WTC11 (cell line): Measurements from ENCODE around the gene BMPR1B. TPM values are rescaled to one million over a fixed set of nuclear protein-coding genes. Genes with fewer than 3 reads are reported as not detected.

ENCODE experiments used
- ATAC-seq: fragments of 200-7000 bp; cut with Tn5 transposase; 2 replicates; pipeline ENCODE4 v1.10.0; 2021; ENCODE audit warnings: mild to moderate bottlenecking, moderate library complexity
- CTCF ChIA-PET: fragments of 300-600 bp; sonication (Branson Sonifier 250); formaldehyde crosslinking; loops from one replicate; lab custom pipeline; 2021; ENCODE audit warnings: antibody characterized with exemption; lab: Charles Lee
- POLR2A ChIA-PET: fragments of 350-600 bp; sonication (Branson Sonifier 250); formaldehyde crosslinking; loops from one replicate; lab custom pipeline; 2021; ENCODE audit warnings: antibody characterized with exemption; lab: Charles Lee
- DNase-seq: peaks from one replicate; pipeline ENCODE4 v3.0.0; 2021; ENCODE audit warnings: low spot score
- H3K27ac Mint-ChIP-seq: 2 replicates; pipeline ENCODE4 v1.8.0; 2021; ENCODE audit warnings: mixed read lengths
- H3K27me3 Mint-ChIP-seq: 2 replicates; pipeline ENCODE4 v1.8.0; 2021; ENCODE audit warnings: low read depth, mild to moderate bottlenecking, moderate library complexity, mixed read lengths
- H3K36me3 Mint-ChIP-seq: 2 replicates; pipeline ENCODE4 v1.8.0; 2021; ENCODE audit warnings: mixed read lengths
- H3K4me1 Mint-ChIP-seq: 2 replicates; pipeline ENCODE4 v1.8.0; 2022; ENCODE audit warnings: mixed read lengths
- H3K4me3 Mint-ChIP-seq: 2 replicates; pipeline ENCODE4 v1.8.0; 2021; ENCODE audit warnings: mild to moderate bottlenecking, moderate library complexity, mixed read lengths
- H3K9me3 Mint-ChIP-seq: 2 replicates; pipeline ENCODE4 v1.8.0; 2021; ENCODE audit warnings: mixed read lengths
- ATF1 ChIP-seq: sonication (generic); formaldehyde crosslinking; IDR thresholded peaks from 2 replicates; pipeline ENCODE4 v1.8.1; 2023; ENCODE audit warnings: mild to moderate bottlenecking, moderate library complexity, missing genetic modification reagents
- ATF2 ChIP-seq: sonication (generic); formaldehyde crosslinking; IDR thresholded peaks from 2 replicates; pipeline ENCODE4 v1.8.1; 2022; ENCODE audit warnings: low read depth, missing genetic modification reagents, borderline replicate concordance
- CBFB ChIP-seq: sonication (generic); formaldehyde crosslinking; IDR thresholded peaks from 2 replicates; pipeline ENCODE4 v1.8.1; 2022; ENCODE audit warnings: mild to moderate bottlenecking, low read depth, missing genetic modification reagents
- E2F5 ChIP-seq: sonication (generic); formaldehyde crosslinking; IDR thresholded peaks from 2 replicates; pipeline ENCODE4 v1.8.1; 2022; ENCODE audit warnings: mild to moderate bottlenecking, moderate library complexity, missing genetic modification reagents
- JUN ChIP-seq: sonication (generic); formaldehyde crosslinking; IDR thresholded peaks from 2 replicates; pipeline ENCODE4 v1.8.0; 2023; ENCODE audit warnings: mild to moderate bottlenecking, missing genetic modification reagents
- KAT7 ChIP-seq: sonication (generic); formaldehyde crosslinking; IDR thresholded peaks from 2 replicates; pipeline ENCODE4 v1.8.1; 2023; ENCODE audit warnings: missing genetic modification reagents, mild to moderate bottlenecking, borderline replicate concordance
- MLX ChIP-seq: sonication (generic); formaldehyde crosslinking; IDR thresholded peaks from 2 replicates; pipeline ENCODE4 v1.8.1; 2023; ENCODE audit warnings: mild to moderate bottlenecking, missing genetic modification reagents, moderate library complexity
- NFATC4 ChIP-seq: fragments of 250-450 bp; sonication (Bioruptor Pico); IDR thresholded peaks from 2 replicates; pipeline ENCODE4 v1.9.0; 2021; ENCODE audit warnings: mild to moderate bottlenecking
- ZBTB43 ChIP-seq: sonication (generic); formaldehyde crosslinking; IDR thresholded peaks from 2 replicates; pipeline ENCODE4 v1.8.1; 2023; ENCODE audit warnings: mild to moderate bottlenecking, missing genetic modification reagents
- ZNF138 ChIP-seq: sonication (generic); formaldehyde crosslinking; conservative IDR thresholded peaks from 2 replicates; pipeline ENCODE4 v1.8.1; 2022; ENCODE audit warnings: mild to moderate bottlenecking, moderate library complexity, missing genetic modification reagents
- ZNF219 ChIP-seq: sonication (generic); formaldehyde crosslinking; IDR thresholded peaks from 2 replicates; pipeline ENCODE4 v1.8.0; 2023; ENCODE audit warnings: missing genetic modification reagents, mild to moderate bottlenecking, borderline replicate concordance
- ZNF263 ChIP-seq: sonication (generic); formaldehyde crosslinking; IDR thresholded peaks from 2 replicates; pipeline ENCODE4 v1.8.1; 2022; ENCODE audit warnings: low read depth, mild to moderate bottlenecking, moderate library complexity, missing genetic modification reagents
- ZNF317 ChIP-seq: sonication (generic); formaldehyde crosslinking; IDR thresholded peaks from 2 replicates; pipeline ENCODE4 v1.8.1; 2023; ENCODE audit warnings: low read depth, mild to moderate bottlenecking, moderate library complexity, missing genetic modification reagents, borderline replicate concordance
- total RNA-seq: library from RNA; stranded (reverse); gene quantifications from 3 replicates; pipeline ENCODE4 v1.2.3, GENCODE V29; 2021
- TF ChIP-seq, protein P1 (sequence below): fragments of 250-450 bp; sonication (Bioruptor Pico); IDR thresholded peaks from 2 replicates; pipeline ENCODE4 v1.9.0; 2021; ENCODE audit warnings: mild to moderate bottlenecking, borderline replicate concordance
- TF ChIP-seq, protein P2 (sequence below): sonication (generic); formaldehyde crosslinking; IDR thresholded peaks from 2 replicates; pipeline ENCODE4 v1.8.1; 2023; ENCODE audit warnings: mild to moderate bottlenecking, missing genetic modification reagents, borderline replicate concordance
- TF ChIP-seq, protein P3 (sequence below): sonication (generic); formaldehyde crosslinking; IDR thresholded peaks from 2 replicates; pipeline ENCODE4 v1.8.0; 2023; ENCODE audit warnings: mild to moderate bottlenecking, missing genetic modification reagents
- TF ChIP-seq, protein P4 (sequence below): sonication (generic); formaldehyde crosslinking; IDR thresholded peaks from 2 replicates; pipeline ENCODE4 v1.8.1; 2022; ENCODE audit warnings: mild to moderate bottlenecking, missing genetic modification reagents, moderate library complexity, borderline replicate concordance
- TF ChIP-seq, protein P5 (sequence below): sonication (generic); formaldehyde crosslinking; IDR thresholded peaks from 2 replicates; pipeline ENCODE4 v1.8.0; 2022; ENCODE audit warnings: mild to moderate bottlenecking, missing genetic modification reagents

BMPR1B gene
- total RNA-seq, 1 experiment from 2014 or later: 0.77 TPM

DNA sequence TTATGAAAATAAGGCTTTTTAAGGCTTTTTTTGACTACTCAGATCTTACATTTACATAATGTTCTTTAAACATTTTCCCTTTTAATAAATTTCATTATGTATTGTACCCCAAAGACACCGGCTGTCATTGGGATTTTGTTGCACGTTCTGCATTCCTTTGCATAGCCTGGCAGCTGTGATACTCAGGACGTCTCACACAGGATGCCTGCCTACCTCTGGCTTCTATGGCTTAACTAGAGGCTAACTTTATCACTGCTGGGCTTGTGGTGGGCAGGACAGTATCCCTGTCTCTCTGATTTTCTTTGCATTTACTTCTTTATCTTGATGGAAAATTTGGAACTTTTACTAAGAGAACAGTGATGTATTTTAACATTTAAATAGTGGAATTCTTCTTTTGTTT, 147.8 kb downstream of the BMPR1B start (continued):
- TF ChIP-seq ZBTB43 (CRISPR knock-in tag): no peak
- no peak for TF ChIP-seq JUN
- TF ChIP-seq ATF1 (CRISPR knock-in tag): no peak

DNA sequence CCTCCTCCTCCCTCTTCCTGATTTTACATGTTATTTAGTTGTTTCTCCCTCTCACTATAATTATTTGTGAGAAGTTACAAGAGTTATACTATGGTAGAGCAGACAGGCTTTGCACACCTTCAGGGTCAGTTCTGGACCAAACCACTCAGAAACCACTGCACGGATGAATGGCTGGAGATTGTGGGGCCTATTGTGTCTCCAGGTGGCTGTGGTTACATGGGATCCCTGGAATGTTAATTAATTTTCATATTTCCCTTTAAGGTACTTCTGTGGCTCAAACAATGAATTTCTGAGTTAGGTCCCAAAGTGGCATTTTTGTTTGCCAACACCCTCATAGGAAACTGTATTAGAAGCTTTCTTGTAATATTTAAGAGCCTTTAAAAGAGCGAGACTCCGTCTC, 151.9 kb downstream of the BMPR1B start:
- Mint-ChIP-seq H3K36me3 (0 out of 2 replicates have a peak, but pooled peaks cover 3% of the 10 kb centered on the region), H3K27ac (no peak overlapping the region), H3K4me3 (no peak overlapping the region), H3K27me3 (no peaks in the 10 kb centered on the region), H3K4me1 (peaks cover 20% of the 10 kb centered on the region), H3K9me3 (peaks cover 14% of the 10 kb centered on the region)
- no peak for DNase-seq
- ChIA-PET POLR2A (no interaction called here), CTCF (no interaction called here)
- no peak for TF ChIP-seq KAT7 (CRISPR knock-in tag)
- no peak for TF ChIP-seq ZNF219 (CRISPR knock-in tag)
- no peak for TF ChIP-seq CBFB (CRISPR knock-in tag)
- no peak for TF ChIP-seq MLX (CRISPR knock-in tag)
- TF ChIP-seq NFATC4 (CRISPR knock-in tag): no peak
- no peak for TF ChIP-seq ZNF263 (CRISPR knock-in tag)
- TF ChIP-seq, protein P1, sequence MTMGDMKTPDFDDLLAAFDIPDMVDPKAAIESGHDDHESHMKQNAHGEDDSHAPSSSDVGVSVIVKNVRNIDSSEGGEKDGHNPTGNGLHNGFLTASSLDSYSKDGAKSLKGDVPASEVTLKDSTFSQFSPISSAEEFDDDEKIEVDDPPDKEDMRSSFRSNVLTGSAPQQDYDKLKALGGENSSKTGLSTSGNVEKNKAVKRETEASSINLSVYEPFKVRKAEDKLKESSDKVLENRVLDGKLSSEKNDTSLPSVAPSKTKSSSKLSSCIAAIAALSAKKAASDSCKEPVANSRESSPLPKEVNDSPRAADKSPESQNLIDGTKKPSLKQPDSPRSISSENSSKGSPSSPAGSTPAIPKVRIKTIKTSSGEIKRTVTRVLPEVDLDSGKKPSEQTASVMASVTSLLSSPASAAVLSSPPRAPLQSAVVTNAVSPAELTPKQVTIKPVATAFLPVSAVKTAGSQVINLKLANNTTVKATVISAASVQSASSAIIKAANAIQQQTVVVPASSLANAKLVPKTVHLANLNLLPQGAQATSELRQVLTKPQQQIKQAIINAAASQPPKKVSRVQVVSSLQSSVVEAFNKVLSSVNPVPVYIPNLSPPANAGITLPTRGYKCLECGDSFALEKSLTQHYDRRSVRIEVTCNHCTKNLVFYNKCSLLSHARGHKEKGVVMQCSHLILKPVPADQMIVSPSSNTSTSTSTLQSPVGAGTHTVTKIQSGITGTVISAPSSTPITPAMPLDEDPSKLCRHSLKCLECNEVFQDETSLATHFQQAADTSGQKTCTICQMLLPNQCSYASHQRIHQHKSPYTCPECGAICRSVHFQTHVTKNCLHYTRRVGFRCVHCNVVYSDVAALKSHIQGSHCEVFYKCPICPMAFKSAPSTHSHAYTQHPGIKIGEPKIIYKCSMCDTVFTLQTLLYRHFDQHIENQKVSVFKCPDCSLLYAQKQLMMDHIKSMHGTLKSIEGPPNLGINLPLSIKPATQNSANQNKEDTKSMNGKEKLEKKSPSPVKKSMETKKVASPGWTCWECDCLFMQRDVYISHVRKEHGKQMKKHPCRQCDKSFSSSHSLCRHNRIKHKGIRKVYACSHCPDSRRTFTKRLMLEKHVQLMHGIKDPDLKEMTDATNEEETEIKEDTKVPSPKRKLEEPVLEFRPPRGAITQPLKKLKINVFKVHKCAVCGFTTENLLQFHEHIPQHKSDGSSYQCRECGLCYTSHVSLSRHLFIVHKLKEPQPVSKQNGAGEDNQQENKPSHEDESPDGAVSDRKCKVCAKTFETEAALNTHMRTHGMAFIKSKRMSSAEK: no peak
- no peak for TF ChIP-seq ZNF138 (CRISPR knock-in tag)
- TF ChIP-seq ZNF317 (CRISPR knock-in tag): no peak
- TF ChIP-seq, protein P2, sequence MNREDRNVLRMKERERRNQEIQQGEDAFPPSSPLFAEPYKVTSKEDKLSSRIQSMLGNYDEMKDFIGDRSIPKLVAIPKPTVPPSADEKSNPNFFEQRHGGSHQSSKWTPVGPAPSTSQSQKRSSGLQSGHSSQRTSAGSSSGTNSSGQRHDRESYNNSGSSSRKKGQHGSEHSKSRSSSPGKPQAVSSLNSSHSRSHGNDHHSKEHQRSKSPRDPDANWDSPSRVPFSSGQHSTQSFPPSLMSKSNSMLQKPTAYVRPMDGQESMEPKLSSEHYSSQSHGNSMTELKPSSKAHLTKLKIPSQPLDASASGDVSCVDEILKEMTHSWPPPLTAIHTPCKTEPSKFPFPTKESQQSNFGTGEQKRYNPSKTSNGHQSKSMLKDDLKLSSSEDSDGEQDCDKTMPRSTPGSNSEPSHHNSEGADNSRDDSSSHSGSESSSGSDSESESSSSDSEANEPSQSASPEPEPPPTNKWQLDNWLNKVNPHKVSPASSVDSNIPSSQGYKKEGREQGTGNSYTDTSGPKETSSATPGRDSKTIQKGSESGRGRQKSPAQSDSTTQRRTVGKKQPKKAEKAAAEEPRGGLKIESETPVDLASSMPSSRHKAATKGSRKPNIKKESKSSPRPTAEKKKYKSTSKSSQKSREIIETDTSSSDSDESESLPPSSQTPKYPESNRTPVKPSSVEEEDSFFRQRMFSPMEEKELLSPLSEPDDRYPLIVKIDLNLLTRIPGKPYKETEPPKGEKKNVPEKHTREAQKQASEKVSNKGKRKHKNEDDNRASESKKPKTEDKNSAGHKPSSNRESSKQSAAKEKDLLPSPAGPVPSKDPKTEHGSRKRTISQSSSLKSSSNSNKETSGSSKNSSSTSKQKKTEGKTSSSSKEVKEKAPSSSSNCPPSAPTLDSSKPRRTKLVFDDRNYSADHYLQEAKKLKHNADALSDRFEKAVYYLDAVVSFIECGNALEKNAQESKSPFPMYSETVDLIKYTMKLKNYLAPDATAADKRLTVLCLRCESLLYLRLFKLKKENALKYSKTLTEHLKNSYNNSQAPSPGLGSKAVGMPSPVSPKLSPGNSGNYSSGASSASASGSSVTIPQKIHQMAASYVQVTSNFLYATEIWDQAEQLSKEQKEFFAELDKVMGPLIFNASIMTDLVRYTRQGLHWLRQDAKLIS: no peak
- no peak for TF ChIP-seq ATF2
- TF ChIP-seq, protein P3, sequence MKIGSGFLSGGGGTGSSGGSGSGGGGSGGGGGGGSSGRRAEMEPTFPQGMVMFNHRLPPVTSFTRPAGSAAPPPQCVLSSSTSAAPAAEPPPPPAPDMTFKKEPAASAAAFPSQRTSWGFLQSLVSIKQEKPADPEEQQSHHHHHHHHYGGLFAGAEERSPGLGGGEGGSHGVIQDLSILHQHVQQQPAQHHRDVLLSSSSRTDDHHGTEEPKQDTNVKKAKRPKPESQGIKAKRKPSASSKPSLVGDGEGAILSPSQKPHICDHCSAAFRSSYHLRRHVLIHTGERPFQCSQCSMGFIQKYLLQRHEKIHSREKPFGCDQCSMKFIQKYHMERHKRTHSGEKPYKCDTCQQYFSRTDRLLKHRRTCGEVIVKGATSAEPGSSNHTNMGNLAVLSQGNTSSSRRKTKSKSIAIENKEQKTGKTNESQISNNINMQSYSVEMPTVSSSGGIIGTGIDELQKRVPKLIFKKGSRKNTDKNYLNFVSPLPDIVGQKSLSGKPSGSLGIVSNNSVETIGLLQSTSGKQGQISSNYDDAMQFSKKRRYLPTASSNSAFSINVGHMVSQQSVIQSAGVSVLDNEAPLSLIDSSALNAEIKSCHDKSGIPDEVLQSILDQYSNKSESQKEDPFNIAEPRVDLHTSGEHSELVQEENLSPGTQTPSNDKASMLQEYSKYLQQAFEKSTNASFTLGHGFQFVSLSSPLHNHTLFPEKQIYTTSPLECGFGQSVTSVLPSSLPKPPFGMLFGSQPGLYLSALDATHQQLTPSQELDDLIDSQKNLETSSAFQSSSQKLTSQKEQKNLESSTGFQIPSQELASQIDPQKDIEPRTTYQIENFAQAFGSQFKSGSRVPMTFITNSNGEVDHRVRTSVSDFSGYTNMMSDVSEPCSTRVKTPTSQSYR: no peak
- TF ChIP-seq E2F5 (CRISPR knock-in tag): no peak
- TF ChIP-seq, protein P4, sequence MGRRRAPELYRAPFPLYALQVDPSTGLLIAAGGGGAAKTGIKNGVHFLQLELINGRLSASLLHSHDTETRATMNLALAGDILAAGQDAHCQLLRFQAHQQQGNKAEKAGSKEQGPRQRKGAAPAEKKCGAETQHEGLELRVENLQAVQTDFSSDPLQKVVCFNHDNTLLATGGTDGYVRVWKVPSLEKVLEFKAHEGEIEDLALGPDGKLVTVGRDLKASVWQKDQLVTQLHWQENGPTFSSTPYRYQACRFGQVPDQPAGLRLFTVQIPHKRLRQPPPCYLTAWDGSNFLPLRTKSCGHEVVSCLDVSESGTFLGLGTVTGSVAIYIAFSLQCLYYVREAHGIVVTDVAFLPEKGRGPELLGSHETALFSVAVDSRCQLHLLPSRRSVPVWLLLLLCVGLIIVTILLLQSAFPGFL (CRISPR knock-in tag): no peak
- TF ChIP-seq, protein P5, sequence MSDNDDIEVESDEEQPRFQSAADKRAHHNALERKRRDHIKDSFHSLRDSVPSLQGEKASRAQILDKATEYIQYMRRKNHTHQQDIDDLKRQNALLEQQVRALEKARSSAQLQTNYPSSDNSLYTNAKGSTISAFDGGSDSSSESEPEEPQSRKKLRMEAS (CRISPR knock-in tag): no peak
- no peak for ATAC-seq
